ENCODE data around the gene SEC24D. TPM values are rescaled to one million over a fixed set of nuclear protein-coding genes. Genes with fewer than 3 reads are reported as not detected.

SEC24D gene
- total RNA-seq, 1 donor from 2014 or later, result 26.0 TPM

GRCh38 chr4:118776157-118776954 is 59.6 kb downstream of the SEC24D start:
- H3K27me3 Mint-ChIP-seq (ENCODE audit: unreplicated experiment), result peaks cover 2% of the 10 kb centered on the region
- H3K4me1 Mint-ChIP-seq (ENCODE audit: low read depth, unreplicated experiment), result peaks cover 15% of the 10 kb centered on the region
- no peak for DNase-seq
- H3K9me3 Mint-ChIP-seq (ENCODE audit: unreplicated experiment), result peaks cover 7% of the 10 kb centered on the region
- TF ChIP-seq CTCF (IDR thresholded peaks at IDR 0.05; ENCODE audit: partially characterized antibody, unreplicated experiment), result no peak
- no peak overlapping the region for H3K27ac Mint-ChIP-seq (ENCODE audit: unreplicated experiment)
- no peak overlapping the region for H3K4me3 Mint-ChIP-seq (ENCODE audit: unreplicated experiment)
- peaks cover 15% of the 10 kb centered on the region for H3K36me3 Mint-ChIP-seq (ENCODE audit: unreplicated experiment)

- peaks cover 2% of the 10 kb centered on the region for H3K27me3 Mint-ChIP-seq (ENCODE audit: unreplicated experiment)
- H3K36me3 Mint-ChIP-seq (ENCODE audit: unreplicated experiment), result peaks cover 8% of the 10 kb centered on the region
- H3K9me3 Mint-ChIP-seq (ENCODE audit: unreplicated experiment), result peaks cover 4% of the 10 kb centered on the region
- H3K4me3 Mint-ChIP-seq (ENCODE audit: unreplicated experiment), result no peak overlapping the region
- no peak for TF ChIP-seq CTCF (IDR thresholded peaks at IDR 0.05; ENCODE audit: partially characterized antibody, unreplicated experiment)
- DNase-seq, result no peak
- no peak overlapping the region for H3K27ac Mint-ChIP-seq (ENCODE audit: unreplicated experiment)
- peaks cover 15% of the 10 kb centered on the region for H3K4me1 Mint-ChIP-seq (ENCODE audit: low read depth, unreplicated experiment)
These were observed 60.5 kb downstream of the SEC24D start for GRCh38 chr4:118775405-118775804.

DNA sequence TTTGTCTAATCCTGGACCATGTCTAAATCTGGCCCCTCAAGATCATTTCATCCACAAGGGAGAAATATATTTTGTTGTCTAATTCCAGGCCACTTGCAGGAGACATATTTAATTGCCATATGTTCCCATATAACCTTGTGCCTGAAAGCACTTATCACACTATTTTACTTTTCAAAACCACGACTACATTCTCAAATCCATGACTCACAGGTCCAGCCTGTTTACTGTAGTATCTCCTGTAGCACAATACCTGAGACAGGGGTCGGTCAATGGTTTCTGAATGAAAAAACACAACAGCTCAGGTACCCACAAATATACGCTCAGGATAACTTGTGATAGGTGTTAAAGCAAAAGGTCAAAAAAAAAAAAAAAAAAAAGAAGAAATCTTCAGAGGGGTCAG is 60.9 kb downstream of the SEC24D start:
- peaks cover 15% of the 10 kb centered on the region for H3K4me1 Mint-ChIP-seq (ENCODE audit: low read depth, unreplicated experiment)
- peaks cover 4% of the 10 kb centered on the region for H3K36me3 Mint-ChIP-seq (ENCODE audit: unreplicated experiment)
- no peak for TF ChIP-seq CTCF (IDR thresholded peaks at IDR 0.05; ENCODE audit: partially characterized antibody, unreplicated experiment)
- H3K9me3 Mint-ChIP-seq (ENCODE audit: unreplicated experiment), result peaks cover 1% of the 10 kb centered on the region
- H3K27me3 Mint-ChIP-seq (ENCODE audit: unreplicated experiment), result peaks cover 2% of the 10 kb centered on the region
- no peak overlapping the region for H3K27ac Mint-ChIP-seq (ENCODE audit: unreplicated experiment)
- H3K4me3 Mint-ChIP-seq (ENCODE audit: unreplicated experiment), result no peak overlapping the region
- no peak for DNase-seq

DNA sequence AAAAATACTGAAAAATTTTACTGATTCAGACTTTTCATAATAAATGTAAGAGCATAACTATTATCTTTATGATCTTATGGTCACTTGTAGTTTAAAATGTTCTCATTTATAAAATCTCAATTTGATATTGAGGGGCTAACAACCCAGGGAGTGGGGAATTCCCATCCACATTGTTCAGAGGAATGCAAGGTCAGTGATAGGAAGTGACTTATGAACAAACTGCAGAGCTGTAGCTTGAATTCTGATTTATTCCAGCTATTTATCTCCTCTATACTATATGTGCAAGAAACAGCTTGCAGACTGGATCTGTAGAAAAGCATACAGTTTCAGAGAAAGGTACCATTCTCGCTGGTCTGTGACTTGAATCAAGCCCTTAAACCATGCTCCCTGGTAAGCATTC is 61.6 kb downstream of the SEC24D start:
- no peak for DNase-seq
- peaks cover 15% of the 10 kb centered on the region for H3K4me1 Mint-ChIP-seq (ENCODE audit: low read depth, unreplicated experiment)
- no peak overlapping the region for H3K27ac Mint-ChIP-seq (ENCODE audit: unreplicated experiment)
- no peak overlapping the region for H3K4me3 Mint-ChIP-seq (ENCODE audit: unreplicated experiment)
- H3K9me3 Mint-ChIP-seq (ENCODE audit: unreplicated experiment), result no peaks in the 10 kb centered on the region
- H3K36me3 Mint-ChIP-seq (ENCODE audit: unreplicated experiment), result no peaks in the 10 kb centered on the region
- no peak for TF ChIP-seq CTCF (IDR thresholded peaks at IDR 0.05; ENCODE audit: partially characterized antibody, unreplicated experiment)
- H3K27me3 Mint-ChIP-seq (ENCODE audit: unreplicated experiment), result no peaks in the 10 kb centered on the region

- H3K36me3 Mint-ChIP-seq (ENCODE audit: unreplicated experiment), result no peaks in the 10 kb centered on the region
- no peak for DNase-seq
- no peaks in the 10 kb centered on the region for H3K9me3 Mint-ChIP-seq (ENCODE audit: unreplicated experiment)
- no peak for TF ChIP-seq CTCF (IDR thresholded peaks at IDR 0.05; ENCODE audit: partially characterized antibody, unreplicated experiment)
- peaks cover 15% of the 10 kb centered on the region for H3K4me1 Mint-ChIP-seq (ENCODE audit: low read depth, unreplicated experiment)
- no peak overlapping the region for H3K4me3 Mint-ChIP-seq (ENCODE audit: unreplicated experiment)
- H3K27ac Mint-ChIP-seq (ENCODE audit: unreplicated experiment), result no peak overlapping the region
- H3K27me3 Mint-ChIP-seq (ENCODE audit: unreplicated experiment), result no peaks in the 10 kb centered on the region
These were observed 62.5 kb downstream of the SEC24D start for GRCh38 chr4:118773429-118773792.
